Spleen (tissue), 11 donors: ENCODE results near the gene PRKCE. TPM values are rescaled to one million over a fixed set of nuclear protein-coding genes. Genes with fewer than 3 reads are reported as not detected.

ENCODE experiments used
- DNase-seq: peaks from one replicate; pipeline ENCODE4 v3.0.0-alpha.2; 2020
- H3K27ac ChIP-seq, 8 donors: fragments of 200-600 bp; sonication (generic) in 7 of 8; 1 replicate in 4 of 8; 2 replicates in 4 of 8; pipeline versions ENCODE4 v1.5.0 to v1.8.0; 2016 to 2021; ENCODE audit warnings: inconsistent platforms in 4 of 8, mild to moderate bottlenecking in 4 of 8, moderate library complexity in 1 of 8
- H3K27me3 ChIP-seq, 7 donors: fragments of 200-600 bp; sonication (generic) in 6 of 7; replicated peaks in 1 of 7; 1 replicate in 4 of 7; 2 replicates in 3 of 7; pipeline versions ENCODE4 v1.5.0 to v1.8.0; 2016 to 2021; ENCODE audit warnings: inconsistent platforms in 3 of 7, mild to moderate bottlenecking in 1 of 7
- H3K36me3 ChIP-seq, 6 donors: fragments of 200-600 bp; sonication (generic) in 5 of 6; 1 replicate in 4 of 6; 2 replicates in 2 of 6; pipeline versions ENCODE4 v1.5.0 to v1.8.0; 2016 to 2021; ENCODE audit warnings: inconsistent platforms in 2 of 6
- H3K4me1 ChIP-seq, 6 donors: fragments of 200-600 bp; sonication (generic) in 5 of 6; 1 replicate in 3 of 6; 2 replicates in 3 of 6; pipeline versions ENCODE4 v1.5.0 to v1.8.0; 2016 to 2021; ENCODE audit warnings: inconsistent platforms in 3 of 6
- H3K4me3 ChIP-seq, 8 donors: fragments of 200-600 bp; sonication (generic) in 7 of 8; 1 replicate in 4 of 8; 2 replicates in 4 of 8; pipeline versions ENCODE4 v1.5.0 to v1.8.0; 2016 to 2021; ENCODE audit warnings: inconsistent platforms in 4 of 8, mild to moderate bottlenecking in 4 of 8, moderate library complexity in 2 of 8
- H3K9me3 ChIP-seq, 8 donors: fragments of 200-600 bp; sonication (generic) in 7 of 8; 1 replicate in 4 of 8; 2 replicates in 4 of 8; pipeline versions ENCODE4 v1.5.0 to v1.8.0; 2016 to 2021; ENCODE audit warnings: inconsistent platforms in 4 of 8
- POLR2A ChIP-seq, 3 donors: fragments of 450-650 bp; IDR thresholded peaks; one replicate each; pipeline ENCODE4 v1.5.1; 2017; ENCODE audit warnings: antibody characterized with exemption in 3 of 3, mild to moderate bottlenecking in 1 of 3
- POLR2AphosphoS5 ChIP-seq, 3 donors: sonication (generic); formaldehyde crosslinking; IDR thresholded peaks; one replicate each; pipeline ENCODE4 v1.5.1; 2017; ENCODE audit warnings: antibody characterized with exemption in 3 of 3
- WGBS, 5 donors: extraction: QIAGEN DNeasy Blood & Tissue Kit in 3 of 5; methylation state at CpG; one replicate each; pipeline versions ENCODE4 v1.1.5 to v1.1.7; 2013 to 2018; 5-methylcytosine and 5-hydroxymethylcytosine counted together
- intact Hi-C: fragments of 100-400 bp; cut with DNase I; formaldehyde crosslinking; loops from one replicate; pipeline ENCODE4 v1.15.0; 2023; ENCODE audit warnings: low total_unique reads
- polyA plus RNA-seq, 3 donors: library from polyadenylated mRNA; stranded (reverse); fragments of 200-250 nt; gene quantifications; one replicate each; pipeline ENCODE4 v1.2.1, GENCODE V29; 2013
- total RNA-seq, 7 donors: library from RNA; depleted of rRNA in 3 of 7; stranded (reverse); fragments of >200 nt in 3 of 7; fragmentation: NEBNext Ultra II Directional in 4 of 7; extraction: Animal tissue kit (Norgen Biotek cat#: 25700) in 4 of 7; gene quantifications; one replicate each; pipeline versions ENCODE4 v1.1.0 to v1.2.1, GENCODE V29; 2016 to 2021
- TF ChIP-seq, protein P1 (sequence below), 11 experiments: fragments of 200-600 bp in 7 of 11; fragments of 450-650 bp in 4 of 11; sonication (generic) in 4 of 11; IDR thresholded peaks in 8 of 11; conservative IDR thresholded peaks in 3 of 11; 1 replicate in 7 of 11; 2 replicates in 4 of 11; pipeline versions ENCODE4 v1.4.0 to v1.8.0; 2016 to 2021; ENCODE audit warnings: antibody characterized with exemption in 11 of 11, inconsistent platforms in 4 of 11, mild to moderate bottlenecking in 1 of 11
- donor health status: healthy with polysubstance abuse.
- donor health status: DM: no; HTN: no; CAD: no; lungs with moderate emphysema.
- donor health status: DM: no; HTN: no; CAD: no.
- donor health status: Bipolar disorder and iron deficiency.
- donor health status: healthy.
- donor health status: DM: no; HTN: no; CAD: no.
- donor health status: DM: yes; HTN: yes; CAD: no.

PRKCE gene
- total and polyA plus RNA-seq, 10 donors = 2.5 to 43.6 (median 18.8) TPM

DNA sequence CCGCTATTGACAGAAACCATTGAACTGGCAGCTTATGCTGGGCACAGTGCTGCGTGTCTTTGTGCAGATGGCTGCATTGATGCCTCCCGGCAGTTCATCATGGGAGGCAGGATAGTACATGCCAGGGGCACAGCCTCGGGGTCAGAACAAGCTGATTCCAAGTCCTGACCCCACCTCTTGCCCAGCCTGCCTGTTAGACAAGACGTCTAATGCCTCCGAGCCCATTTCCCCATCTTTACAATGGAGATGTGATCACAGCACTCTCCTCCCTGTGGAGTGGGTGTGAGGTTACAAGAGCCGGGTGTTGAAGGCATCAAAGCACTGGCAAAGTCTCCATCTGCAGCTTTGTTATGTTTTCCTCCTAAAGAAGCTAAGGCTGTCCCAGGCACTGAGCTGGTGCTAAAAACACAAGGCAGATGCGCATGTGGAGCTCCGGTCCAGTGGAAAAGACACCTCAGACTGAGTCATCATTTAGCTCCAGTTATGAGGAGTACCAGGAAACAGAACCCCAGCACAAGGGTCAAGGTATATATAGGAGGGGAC, 520.0 kb downstream of the PRKCE start:
- Histone ChIP-seq H3K27ac (peak overlapping the region in 3 of 8 donors; percentile 8 to 33 (median 13)), H3K36me3 (peaks cover 0 to 16% (median 0%) of the 10 kb centered on the region in 6 donors), H3K27me3 (no peaks in the 10 kb centered on the region), H3K4me1 (no peaks in the 10 kb centered on the region), H3K9me3 (no peaks in the 10 kb centered on the region), H3K4me3 (no peak overlapping the region)
- no peak for DNase-seq
- intact Hi-C loops = no loop called here
- no peak for TF ChIP-seq POLR2A (IDR thresholded peaks at IDR 0.05)
- TF ChIP-seq, protein P1, sequence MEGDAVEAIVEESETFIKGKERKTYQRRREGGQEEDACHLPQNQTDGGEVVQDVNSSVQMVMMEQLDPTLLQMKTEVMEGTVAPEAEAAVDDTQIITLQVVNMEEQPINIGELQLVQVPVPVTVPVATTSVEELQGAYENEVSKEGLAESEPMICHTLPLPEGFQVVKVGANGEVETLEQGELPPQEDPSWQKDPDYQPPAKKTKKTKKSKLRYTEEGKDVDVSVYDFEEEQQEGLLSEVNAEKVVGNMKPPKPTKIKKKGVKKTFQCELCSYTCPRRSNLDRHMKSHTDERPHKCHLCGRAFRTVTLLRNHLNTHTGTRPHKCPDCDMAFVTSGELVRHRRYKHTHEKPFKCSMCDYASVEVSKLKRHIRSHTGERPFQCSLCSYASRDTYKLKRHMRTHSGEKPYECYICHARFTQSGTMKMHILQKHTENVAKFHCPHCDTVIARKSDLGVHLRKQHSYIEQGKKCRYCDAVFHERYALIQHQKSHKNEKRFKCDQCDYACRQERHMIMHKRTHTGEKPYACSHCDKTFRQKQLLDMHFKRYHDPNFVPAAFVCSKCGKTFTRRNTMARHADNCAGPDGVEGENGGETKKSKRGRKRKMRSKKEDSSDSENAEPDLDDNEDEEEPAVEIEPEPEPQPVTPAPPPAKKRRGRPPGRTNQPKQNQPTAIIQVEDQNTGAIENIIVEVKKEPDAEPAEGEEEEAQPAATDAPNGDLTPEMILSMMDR (IDR thresholded peaks at IDR 0.05 in 8 of 11, conservative IDR thresholded peaks at IDR 0.05 in 3 of 11) = no peak
- no peak for TF ChIP-seq POLR2AphosphoS5 (IDR thresholded peaks at IDR 0.05)
- 83 to 93% (median 92%) methylated on average over 8 to 9 of the region's 9 CpGs for WGBS, 5 donors

DNA sequence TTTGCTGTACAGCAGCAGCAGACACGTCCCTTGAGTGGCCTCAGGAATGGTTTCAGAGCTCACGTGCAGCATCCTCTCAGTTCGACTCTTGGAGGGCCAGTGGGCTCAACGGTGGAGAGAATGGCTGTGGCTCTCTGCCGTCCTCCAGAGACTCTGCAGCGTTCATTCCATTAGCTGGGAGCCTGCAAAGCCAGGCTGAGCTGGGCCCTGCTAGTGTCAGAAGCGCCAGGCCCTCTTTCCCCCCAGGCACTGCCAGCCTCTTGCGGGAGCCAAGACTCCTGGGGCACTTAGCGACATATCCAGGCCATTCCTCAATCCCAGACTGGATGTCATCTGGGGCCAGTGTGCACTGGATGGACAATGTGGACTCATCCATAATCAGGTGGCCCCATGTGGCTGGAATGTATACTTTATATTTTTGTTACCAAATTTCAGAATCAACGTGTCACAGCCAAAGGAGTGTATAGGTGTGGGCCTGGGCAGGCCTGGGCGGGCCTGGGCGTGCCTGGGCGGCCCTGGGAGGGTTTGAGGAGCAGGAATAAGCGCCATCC, 520.6 kb downstream of the PRKCE start:
- no peaks in the 10 kb centered on the region for H3K9me3 ChIP-seq
- intact Hi-C loops = no loop called here
- H3K27ac ChIP-seq = no peak overlapping the region
- WGBS, 5 donors = 90 to 95% (median 93%) methylated on average over 7 to 14 of the region's 14 CpGs
- H3K27me3 ChIP-seq = no peaks in the 10 kb centered on the region
- peaks cover 0 to 13% (median 0%) of the 10 kb centered on the region in 6 donors for H3K36me3 ChIP-seq
- peak; percentile 47 for DNase-seq
- no peak for TF ChIP-seq POLR2A (IDR thresholded peaks at IDR 0.05)
- TF ChIP-seq, protein P1 (IDR thresholded peaks at IDR 0.05 in 8 of 11, conservative IDR thresholded peaks at IDR 0.05 in 3 of 11) = no peak
- no peak for TF ChIP-seq POLR2AphosphoS5 (IDR thresholded peaks at IDR 0.05)
- H3K4me1 ChIP-seq = no peaks in the 10 kb centered on the region
- no peak overlapping the region for H3K4me3 ChIP-seq

DNA sequence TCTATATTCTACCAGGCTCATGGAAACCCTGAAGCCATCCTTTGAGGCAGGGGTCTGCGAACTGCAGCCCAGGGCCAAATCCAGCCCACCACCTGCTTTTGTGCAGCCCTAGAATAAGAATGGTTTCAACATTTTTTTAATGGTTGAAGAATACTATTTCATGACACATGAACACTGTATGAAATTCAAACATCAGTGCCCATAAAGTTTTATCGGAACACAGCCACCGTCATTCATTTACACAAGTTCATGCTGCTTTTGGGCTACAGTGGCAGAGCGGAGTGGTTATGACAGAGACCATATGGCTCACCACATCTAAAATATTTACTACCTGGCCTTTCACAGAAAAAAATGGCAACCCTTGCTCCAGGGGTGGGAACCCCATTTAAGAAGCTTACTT, 521.6 kb downstream of the PRKCE start:
- Histone ChIP-seq H3K9me3 (no peaks in the 10 kb centered on the region), H3K4me1 (no peaks in the 10 kb centered on the region), H3K4me3 (no peak overlapping the region), H3K36me3 (peaks cover 0 to 10% (median 0%) of the 10 kb centered on the region in 6 donors), H3K27ac (no peak overlapping the region), H3K27me3 (no peaks in the 10 kb centered on the region)
- intact Hi-C loops = no loop called here
- TF ChIP-seq POLR2AphosphoS5 (IDR thresholded peaks at IDR 0.05) = no peak
- TF ChIP-seq, protein P1 (IDR thresholded peaks at IDR 0.05 in 8 of 11, conservative IDR thresholded peaks at IDR 0.05 in 3 of 11) = no peak
- DNase-seq = peak; percentile 15
- WGBS, 5 donors = 94 to 99% (median 96%) methylated on average over 4 of the region's 4 CpGs

DNA sequence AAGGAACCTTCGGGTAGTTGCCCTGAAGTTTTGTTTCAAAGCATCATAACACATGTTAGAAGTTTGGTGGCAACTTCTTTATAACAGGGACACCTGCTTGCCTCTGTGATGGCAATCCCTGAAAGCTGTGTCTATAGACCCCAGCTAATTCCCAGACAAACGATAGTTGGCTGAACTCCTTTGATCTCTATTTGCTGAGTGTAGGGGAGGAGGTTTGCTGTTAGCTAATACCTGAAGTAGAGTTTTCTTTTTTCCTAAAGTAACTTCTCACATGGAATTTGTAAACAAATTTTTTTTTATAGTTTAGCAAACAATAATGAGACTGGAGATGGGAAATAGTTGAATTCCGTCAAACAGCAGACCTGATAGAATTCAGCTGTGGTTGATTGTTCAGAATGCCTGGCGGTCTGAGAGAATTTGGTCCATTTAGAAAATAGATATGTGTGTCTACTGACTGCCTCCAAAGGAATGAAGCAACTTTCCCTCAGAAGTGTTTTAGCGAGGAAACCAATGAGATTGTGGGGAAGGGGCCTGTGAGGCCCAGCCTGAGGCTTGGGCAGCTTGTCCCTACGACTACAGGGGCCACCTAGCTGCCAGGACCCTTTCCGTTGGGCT, 522.3 kb downstream of the PRKCE start:
- intact Hi-C loops = no loop called here
- Histone ChIP-seq H3K4me3 (no peak overlapping the region), H3K27me3 (no peaks in the 10 kb centered on the region), H3K36me3 (peaks cover 0 to 5% (median 0%) of the 10 kb centered on the region in 6 donors), H3K27ac (no peak overlapping the region), H3K9me3 (no peaks in the 10 kb centered on the region), H3K4me1 (peaks cover 0 to 5% (median 2%) of the 10 kb centered on the region in 6 donors)
- peak; percentile 25 for DNase-seq
- WGBS, 5 donors = 90 to 96% (median 96%) methylated on average over 7 of the region's 7 CpGs
- TF ChIP-seq, protein P1 (IDR thresholded peaks at IDR 0.05 in 8 of 11, conservative IDR thresholded peaks at IDR 0.05 in 3 of 11) = no peak
- no peak for TF ChIP-seq POLR2A (IDR thresholded peaks at IDR 0.05)
- no peak for TF ChIP-seq POLR2AphosphoS5 (IDR thresholded peaks at IDR 0.05)
